Stimulated activated CD8-positive, alpha-beta memory T cell treated with anti-CD3 and anti-CD28 coated beads, Interleukin-12 subunit alpha, Interleukin-12 subunit beta, amount 100 ng/mL, for 1 hour (primary cell): ENCODE results near the gene OAF.
"Not testable (repeated sequence)": the region's sequence is repeated elsewhere in the genome, so short reads cannot be mapped to it uniquely, and the experiment has no call there.

Source experiments
- DNase-seq: peaks from one replicate; pipeline ENCODE4 v3.0.0-alpha.2; 2020; ENCODE audit warnings: low read depth

The OAF gene

DNA sequence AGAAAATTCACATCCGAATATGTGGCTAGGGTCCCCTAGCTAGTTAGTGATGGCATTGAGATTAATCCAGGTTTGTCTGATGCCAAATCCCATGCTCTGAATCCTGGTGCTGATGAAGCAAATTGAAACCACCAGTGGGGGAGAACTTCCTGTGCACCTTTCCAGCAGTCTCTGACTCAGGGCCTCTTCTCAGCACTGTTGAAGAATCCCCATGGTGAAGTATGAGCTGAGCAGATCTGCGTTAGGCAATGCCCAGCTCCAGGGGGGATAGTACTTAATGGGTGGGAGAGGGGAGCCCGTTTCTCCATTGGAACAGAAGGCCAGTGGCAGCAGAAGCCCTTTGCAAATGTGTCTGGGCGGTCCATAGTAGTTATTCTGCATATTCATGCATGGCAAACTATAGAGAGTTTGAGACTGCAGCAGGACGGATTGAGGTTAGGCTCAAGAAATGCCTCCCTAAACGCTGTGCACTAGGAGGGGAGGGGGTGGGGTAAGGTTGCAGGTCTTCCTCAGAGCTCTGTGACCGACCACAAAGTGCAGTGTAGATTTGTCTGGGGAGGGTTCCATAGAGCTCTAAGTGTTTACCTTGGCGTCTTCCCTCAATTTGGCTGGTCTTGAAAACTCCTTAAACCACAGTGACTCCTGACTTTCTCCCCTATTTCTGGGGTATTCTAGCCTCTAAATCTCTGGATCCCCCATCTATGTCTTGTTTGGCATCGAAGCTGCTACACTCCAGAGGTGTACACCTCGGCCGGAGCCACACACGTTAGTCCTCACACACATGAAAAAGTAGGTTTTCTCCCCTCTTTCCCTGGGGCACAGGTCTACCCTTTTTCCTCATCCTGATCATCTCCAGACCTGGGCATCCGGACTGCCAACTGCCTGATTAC, 33.9 kb downstream of the OAF start:
- no peak for DNase-seq

DNA sequence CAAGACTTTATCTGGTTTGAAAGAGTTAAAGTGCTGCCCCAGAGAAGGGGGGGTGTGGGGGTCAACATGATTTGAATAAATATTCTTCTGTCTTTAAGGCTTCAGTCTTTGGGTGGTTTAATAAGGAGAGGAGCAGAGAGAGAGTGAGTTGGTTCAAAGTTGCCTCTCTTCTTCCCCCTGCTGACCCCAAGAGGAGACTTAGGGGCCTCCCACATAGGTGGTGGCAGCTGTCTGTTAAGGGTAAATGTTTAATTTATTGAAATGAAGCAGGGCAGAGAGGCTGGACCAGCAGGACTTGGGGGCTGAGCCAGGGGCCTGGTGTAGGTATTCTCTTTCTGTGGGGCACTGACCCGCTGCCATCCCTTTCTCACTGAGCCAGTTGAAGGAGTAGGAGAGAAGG, 34.6 kb downstream of the OAF start:
- DNase-seq: no peak

DNA sequence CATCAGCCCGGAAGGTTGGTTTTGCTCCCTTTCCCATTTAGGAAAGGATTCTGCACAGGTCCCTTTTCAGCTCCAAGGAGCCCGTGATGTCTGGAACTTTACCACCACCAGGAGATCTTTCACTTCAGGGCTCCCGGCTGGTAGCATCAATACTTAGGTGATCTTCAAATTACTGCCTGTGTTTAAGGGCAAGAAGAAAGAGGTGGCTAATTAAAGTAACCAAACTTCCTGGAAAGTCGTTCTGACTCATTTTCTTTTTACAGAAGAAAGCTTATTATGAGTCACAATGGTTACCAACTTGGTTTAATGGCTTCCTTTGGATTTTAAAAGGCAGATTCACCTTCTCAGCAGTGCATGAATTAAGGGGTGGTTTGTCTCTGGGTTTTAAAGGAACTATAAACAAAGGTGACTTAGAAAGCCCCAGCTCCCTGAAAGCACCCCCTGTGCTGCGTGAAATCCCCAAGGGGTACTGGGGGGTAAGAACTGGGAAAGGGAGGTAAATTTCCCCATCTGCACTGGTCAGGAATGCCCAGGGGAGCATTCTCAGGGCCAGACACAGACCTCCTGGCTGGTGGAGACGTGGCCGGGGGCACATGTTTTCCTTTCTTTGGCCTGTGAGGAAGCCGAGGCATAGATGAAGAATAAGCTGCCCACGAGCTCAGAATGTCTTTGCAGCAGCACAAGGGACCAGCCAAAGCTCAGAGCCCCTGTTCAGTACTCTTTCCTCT, 37.9 kb downstream of the OAF start:
- DNase-seq: no peak

GRCh38 chr11:120249279-120250262, 38.7 kb downstream of the OAF start:
- no peak for DNase-seq

GRCh38 chr11:120253377-120253776, 42.5 kb downstream of the OAF start:
- DNase-seq: not testable (repeated sequence)

- DNase-seq: no peak
Measured at GRCh38 chr11:120254788-120255518, 44.1 kb downstream of the OAF start.

- DNase-seq: no peak
Measured at GRCh38 chr11:120255519-120255866, 44.7 kb downstream of the OAF start.

DNA sequence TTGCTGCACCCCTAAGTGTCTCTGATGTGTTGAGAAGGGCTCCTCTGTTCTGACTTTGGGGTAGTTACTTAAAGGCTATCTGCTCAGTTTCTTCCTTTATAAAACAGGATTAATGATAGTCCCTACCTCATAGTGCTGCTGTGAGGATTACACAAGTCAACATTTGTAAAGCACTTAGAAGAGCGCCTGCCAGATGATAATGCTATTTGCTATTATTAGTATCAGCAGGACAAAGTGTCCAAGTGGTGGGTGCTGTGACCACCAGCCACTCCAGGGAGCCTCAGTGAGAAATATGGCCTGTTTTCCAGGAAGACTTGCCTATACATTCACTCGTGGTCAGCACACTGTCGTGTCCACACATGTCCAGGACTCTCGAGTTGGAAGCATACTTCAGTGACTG, 45.3 kb downstream of the OAF start:
- DNase-seq: no peak

GRCh38 chr11:120256779-120257178, 45.9 kb downstream of the OAF start:
- no peak for DNase-seq

DNA sequence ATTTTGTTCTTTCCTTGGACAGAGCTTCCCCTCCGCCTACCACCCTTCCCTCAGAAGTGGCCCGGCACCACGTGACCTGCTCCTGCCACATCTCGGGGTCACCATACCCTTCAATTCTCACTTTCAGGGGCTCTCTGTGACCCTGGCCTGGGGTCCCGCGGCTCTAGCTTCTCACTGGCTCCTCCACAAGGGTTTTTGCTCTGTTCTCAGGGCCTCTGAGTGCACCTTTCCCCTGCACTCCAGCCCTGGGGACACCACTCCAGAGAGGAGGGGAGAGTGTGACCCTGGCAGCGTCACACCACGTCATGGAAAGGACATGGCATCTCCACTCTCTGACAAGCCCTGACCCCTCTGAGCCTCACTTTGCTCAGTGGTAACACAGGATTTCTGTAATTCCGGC, 46.5 kb downstream of the OAF start:
- no peak for DNase-seq

GRCh38 chr11:120258661-120259060, 47.8 kb downstream of the OAF start:
- no peak for DNase-seq

- DNase-seq: no peak
Measured at GRCh38 chr11:120259241-120259640, 48.4 kb downstream of the OAF start.

- no peak for DNase-seq
Measured at GRCh38 chr11:120259988-120260565, 49.2 kb downstream of the OAF start.

GRCh38 chr11:120260616-120261015, 49.8 kb downstream of the OAF start:
- no peak for DNase-seq

DNA sequence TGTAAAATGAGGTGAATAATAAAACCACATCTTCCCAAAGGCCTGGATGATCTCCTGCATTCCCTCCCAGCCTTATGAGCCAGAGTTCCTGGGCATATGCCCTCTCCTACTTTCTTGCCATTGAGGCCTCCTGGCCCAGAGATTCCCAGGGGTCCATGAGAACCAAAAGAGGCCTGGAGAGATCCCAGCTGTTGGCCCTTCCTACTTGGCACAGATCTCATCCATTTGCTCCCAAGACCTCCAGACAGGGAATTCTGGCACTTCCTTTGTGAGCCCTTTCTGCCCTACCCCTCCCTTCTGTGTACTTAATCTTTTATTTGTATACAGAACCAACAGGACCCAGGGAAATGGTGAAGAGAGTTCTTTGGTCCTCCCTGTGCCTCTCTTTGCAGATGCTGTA, 50.5 kb downstream of the OAF start:
- no peak for DNase-seq

DNA sequence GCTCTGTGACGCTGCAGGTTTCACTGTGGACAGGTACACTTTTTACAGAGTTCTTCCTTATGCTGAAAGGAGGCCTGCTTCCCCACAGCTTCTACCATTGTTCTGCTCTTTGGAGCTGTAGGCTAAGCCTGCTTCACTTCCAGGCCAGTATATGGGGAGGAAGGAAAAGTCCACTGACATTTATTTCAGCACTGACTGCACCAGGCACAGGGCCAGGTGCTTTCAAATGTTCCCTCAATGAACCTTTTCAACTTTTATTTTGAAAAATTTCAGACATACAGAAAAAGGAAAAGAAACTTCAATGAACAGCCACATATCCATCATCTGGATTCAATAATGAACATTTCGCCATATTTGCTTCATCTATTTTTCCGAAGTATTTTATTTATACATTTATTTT, 51.1 kb downstream of the OAF start:
- DNase-seq: no peak

DNA sequence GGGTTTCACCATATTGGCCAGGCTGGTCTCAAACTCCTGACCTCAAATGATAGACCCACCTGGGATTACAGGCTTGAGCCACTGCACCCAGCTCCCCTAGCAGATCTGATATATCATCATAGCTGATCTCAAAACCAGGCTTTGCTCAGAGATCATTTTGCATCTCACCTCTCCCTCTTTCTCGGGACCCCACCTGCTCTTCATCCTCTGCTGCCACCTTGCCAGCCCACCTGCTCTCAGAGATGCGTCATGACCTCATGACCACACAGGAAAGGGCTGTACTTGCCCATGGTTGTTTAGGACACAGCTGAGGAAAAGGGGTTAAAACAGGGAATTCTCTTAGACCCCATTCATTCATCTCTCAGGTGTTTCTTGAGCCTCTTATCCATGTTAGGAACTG, 56.5 kb downstream of the OAF start:
- no peak for DNase-seq

DNA sequence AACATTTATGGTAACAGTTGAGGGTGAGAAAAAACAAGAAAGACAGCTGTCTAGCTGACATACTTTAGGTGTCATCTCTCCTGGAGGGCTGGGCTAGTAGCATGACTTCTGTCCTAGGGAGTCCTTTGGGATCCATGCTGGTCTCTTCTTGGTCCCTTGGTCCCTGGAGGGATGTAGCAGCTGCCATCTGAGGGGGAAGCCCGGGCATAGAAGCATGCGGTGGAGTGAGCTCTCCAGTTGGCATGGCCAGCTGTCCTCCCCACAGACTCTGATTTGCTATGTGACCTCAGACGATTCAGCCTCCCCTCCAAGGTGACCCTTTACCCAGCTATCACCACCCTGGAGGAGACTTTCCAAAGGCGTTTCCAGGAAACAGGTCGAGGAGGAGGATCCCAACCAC, 57.9 kb downstream of the OAF start:
- DNase-seq: no peak

DNA sequence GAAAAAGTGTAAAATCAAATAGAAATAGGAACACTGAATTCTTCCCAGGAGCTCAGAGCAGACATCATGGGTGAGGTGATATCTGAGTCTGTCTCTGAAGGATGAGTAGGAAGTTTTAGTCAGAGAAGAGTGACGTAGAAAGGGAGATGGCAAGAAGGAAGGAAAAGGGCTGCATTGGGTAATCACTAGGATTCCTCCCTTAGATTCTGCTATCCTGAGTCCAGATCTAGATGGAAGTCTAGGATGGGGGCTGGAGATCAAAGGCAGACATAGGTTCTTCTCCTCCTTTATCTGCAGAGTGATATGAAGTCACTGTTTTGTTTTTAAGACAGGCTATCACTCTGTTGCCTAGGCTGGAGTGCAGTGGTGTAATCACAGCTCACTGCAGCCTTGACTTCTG, 59.6 kb downstream of the OAF start:
- DNase-seq: no peak

DNA sequence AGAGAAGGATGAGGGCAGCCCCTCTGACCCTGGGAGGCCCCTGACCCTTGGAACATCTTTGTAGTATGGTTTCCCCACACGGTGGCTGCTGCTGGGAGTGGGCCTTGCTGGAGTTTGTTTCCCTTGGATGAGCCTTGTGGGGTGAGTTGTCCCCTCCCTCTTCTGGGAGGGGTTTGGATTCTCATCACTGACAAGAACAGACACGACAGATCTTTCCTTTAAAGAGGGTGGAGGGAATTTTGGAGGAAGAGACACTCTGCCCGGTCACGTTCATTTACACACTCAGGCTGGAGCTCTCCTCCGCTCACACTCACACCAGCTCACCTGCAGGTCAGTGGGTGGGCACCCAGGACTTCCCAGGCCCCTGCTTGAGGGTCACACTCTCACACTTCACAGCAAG, 60.8 kb downstream of the OAF start:
- no peak for DNase-seq

GRCh38 chr11:120272303-120272702, 61.5 kb downstream of the OAF start:
- no peak for DNase-seq
